Activated naive CD8-positive, alpha-beta T cell treated with anti-CD3 and anti-CD28 coated beads, Interleukin-2, amount 50 U/mL, for 16 hours (primary cell): ENCODE measurements around the gene ABCB8.
"Not testable (repeated sequence)": the region's sequence is repeated elsewhere in the genome, so short reads cannot be mapped to it uniquely, and the experiment has no call there.

Experiments used
- DNase-seq: peaks from one replicate; pipeline ENCODE4 v3.0.0-alpha.2; 2020; ENCODE audit warnings: low read depth, low spot score

Gene ABCB8

DNA sequence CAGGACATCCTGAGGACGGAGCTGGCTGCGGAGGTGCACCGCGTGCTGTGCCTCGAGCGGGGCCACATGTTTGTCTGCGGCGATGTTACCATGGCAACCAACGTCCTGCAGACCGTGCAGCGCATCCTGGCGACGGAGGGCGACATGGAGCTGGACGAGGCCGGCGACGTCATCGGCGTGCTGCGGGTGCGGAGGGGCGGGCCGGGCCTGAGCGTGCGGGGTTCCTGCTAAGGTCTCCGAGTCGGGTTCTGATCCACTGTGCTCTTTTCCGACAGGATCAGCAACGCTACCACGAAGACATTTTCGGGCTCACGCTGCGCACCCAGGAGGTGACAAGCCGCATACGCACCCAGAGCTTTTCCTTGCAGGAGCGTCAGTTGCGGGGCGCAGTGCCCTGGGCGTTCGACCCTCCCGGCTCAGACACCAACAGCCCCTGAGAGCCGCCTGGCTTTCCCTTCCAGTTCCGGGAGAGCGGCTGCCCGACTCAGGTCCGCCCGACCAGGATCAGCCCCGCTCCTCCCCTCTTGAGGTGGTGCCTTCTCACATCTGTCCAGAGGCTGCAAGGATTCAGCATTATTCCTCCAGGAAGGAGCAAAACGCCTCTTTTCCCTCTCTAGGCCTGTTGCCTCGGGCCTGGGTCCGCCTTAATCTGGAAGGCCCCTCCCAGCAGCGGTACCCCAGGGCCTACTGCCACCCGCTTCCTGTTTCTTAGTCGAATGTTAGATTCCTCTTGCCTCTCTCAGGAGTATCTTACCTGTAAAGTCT, 14.3 kb upstream of the ABCB8 start:
- DNase-seq: peak; percentile 43

DNA sequence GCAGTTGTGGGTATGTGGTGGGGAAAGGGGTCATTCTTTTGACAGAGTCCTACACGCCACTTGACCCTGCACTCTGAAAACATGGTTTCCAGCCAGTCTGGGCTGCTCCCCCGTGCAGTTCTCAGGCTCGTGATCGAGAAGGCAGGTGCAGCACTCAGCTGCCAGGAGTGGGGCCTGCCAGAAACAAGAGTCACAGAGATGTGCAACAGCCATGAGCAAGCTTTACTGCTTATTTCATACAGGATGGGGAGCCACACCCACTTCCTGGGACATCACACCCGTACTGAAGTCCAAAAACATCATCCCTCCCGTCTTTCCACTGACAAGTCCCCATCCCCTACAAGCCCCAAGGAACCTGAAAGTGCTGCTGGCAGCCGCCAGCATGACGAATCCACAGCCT, 13.3 kb upstream of the ABCB8 start:
- no peak for DNase-seq

DNA sequence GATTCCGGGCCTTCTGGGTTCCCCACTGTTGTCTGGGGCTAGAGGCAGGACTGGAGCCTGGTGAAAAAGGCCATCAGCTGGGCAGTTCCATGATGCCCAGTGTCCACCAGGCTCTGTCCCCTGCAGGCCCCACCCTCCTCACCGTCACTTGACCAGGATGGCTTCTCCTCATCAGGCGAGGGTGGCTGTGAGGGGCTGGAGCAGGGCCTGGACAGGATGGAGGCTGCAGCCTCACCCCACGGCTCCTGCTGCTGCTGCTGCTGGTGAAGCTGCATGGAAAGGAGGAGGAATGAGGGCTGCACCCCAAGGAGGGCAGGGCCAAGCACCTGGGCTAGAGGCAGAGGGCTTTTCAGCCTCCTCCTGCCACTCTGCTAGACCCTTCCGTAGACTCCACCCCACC, 12.3 kb upstream of the ABCB8 start:
- DNase-seq: no peak

DNA sequence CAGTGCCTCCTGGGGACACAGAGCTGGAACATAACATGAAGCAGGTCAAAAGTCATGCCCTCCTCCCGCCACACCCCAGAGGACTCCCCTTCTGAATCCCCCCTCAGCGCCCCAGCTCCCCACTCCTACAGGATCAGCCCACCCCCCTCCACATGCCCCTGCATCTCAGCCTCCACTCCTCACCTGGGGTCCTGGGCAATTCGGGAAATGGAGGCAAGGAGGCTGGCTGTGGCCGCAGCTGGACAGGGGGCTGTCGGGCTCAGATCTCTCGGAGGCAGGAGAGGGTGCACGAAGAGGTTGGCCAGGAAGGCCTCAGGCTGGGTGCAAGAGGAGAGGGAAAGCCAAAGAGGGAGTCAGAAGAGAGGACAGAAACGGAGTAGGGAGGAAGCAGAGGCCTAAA, 11.7 kb upstream of the ABCB8 start:
- no peak for DNase-seq

DNA sequence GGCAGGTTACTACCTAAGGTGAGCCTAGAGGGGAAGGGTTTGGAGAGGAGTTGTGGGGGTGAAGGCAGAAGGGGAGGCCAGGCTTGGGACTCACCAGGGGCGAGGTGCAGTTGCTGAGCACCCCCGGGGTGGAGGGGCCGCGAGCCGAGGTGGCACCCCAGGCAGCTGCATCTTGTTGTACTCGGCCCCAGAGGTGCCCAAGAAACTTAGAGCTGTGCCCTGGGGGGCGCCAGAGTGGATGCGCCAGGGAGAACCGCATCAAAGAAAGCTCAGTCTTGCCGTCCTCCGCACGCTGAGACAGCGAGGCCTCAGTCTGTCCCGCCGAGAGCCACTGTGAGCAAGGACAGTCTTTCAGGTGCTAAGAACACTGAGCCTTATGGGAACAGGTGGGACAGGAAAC, 11.3 kb upstream of the ABCB8 start:
- DNase-seq: no peak

DNA sequence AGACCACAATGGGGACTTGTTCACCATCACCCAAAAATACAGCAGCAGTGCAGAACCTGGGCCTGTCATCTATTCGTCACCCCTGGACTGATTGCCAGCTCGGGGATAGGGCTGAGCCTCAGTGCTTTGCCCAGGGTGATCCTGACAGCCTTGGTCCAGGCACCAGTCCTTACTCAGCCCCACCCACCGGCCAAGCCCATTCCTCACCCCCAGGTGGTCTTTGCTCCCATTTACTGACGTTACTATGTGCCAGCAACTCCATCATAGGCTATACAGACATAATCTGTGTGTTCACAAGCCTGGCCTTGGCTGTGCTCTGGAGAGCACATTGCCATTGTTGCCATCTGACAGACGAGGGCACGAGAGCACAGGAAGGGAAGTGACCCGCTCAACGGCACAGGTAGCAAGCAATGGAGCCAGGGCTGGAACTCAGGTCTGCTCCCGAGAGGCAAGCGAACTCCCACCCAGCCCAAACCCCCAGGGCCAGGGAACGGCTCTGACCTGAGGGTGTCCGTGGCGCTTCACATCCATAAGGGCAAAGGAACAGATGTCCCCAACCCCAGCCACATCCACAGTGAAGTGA, 10.8 kb upstream of the ABCB8 start:
- no peak for DNase-seq

DNA sequence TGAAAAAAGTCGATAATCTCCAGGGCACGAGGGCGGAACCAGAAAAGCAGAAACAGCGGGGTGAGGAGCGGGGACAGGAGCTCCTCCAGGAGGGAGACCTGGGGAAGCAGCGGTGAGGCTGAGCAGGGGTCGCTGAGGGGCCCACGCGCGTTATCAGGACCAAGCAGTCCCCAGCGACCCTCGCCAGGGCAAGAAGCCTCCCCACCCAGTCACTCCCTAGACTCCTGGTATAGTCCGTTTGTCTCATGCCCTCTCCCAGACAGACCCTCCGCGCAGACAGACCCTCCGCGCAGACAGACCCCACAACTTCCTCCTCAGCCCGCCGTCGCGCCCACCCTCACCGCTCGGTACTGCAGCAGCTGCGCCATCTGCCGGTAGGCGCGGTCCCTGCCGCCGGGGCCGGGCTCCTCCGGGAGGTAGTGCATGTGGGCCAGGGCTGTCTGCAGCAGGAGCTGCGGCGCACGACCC, 10.3 kb upstream of the ABCB8 start:
- peak; percentile 71 for DNase-seq

DNA sequence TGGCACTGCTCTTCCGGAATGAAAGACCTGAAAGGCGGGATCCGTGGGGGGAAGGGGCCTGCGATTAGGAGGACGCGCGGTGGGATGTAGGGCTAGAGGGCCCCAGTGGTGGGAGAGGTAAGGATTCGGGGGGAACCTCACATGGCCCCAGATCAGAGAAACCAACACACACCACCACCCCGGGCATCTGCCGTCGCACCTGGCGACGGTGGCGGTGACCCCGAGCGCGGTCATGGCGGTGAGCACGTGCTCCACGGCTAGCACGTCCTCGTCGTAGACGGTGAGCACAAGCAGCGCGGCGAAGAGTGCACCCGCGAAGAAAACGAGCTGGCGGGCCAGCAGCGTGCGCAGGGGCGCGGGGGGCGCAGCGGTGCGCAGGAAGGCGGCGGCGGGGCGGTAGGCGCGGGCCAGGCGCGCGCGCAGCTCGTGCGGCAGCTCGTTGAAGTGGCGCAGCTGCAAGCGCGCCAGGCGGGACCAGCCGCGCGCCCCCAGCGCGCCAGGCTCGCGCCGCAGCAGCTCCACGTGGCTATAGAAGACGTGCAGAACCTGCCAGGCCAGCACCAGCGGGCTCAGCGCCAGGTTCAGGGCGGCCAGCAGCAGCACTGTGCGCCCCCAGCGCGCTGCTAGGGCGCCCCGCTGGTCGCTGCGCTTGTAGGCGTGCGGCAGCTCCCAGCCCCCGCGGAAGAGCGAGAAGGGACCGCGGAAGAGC, 9.7 kb upstream of the ABCB8 start:
- no peak for DNase-seq

DNA sequence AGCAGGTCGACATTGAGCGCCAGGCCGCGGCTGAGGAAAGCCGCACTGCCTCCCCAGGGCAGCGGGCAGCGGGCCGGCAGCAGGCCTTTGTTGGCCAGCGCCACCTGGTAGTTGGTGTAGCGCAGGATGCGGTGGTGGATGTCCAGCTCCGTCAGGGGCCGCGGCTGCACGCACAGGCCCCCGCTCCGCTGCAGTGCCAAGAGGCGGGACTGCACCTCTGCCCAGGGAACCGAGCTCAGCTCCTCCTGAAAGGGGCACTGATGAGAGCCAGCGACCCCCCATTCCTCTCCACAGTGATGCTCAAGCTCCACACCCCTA, 9.2 kb upstream of the ABCB8 start:
- no peak for DNase-seq

DNA sequence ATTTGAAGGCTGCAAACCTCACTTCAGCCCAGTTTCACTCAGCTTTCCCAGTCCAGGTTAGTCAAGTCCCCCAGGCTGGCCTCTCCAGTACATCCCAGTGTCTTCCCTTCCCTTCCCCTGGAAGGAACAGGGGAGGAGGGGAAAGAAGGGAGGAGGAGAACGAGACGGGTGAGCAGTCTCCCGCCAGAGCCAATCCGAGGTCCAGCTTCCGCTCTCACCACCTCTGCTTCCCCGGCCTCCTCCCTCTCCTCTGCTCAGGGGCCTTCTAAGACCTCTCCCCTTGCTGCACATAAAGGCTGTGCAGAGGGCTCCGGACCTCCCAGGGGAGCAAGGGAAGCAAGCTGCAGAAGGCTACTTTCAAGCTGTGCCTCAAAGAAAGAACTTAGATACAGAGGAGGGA, 8.0 kb upstream of the ABCB8 start:
- DNase-seq: no peak

DNA sequence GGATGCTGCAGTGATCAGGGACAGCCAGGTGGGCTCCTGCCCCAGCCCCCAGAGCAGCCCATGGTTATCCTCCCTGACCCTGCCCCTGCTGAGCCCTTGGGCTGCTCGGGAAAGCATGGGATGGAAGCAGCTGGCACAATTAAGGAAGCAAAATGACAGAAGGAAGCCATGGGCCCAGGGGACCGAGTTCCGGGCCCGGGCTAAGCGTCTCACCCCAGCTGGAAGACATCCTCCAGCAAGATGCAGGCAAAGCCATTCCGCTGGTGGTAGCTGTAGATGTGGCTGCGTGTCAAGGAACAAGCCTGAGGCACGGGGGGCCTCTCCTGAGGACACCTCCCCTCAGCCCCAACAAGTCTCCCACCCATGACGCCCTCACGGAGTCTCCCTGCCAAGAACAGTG, 5.0 kb upstream of the ABCB8 start:
- DNase-seq: no peak

DNA sequence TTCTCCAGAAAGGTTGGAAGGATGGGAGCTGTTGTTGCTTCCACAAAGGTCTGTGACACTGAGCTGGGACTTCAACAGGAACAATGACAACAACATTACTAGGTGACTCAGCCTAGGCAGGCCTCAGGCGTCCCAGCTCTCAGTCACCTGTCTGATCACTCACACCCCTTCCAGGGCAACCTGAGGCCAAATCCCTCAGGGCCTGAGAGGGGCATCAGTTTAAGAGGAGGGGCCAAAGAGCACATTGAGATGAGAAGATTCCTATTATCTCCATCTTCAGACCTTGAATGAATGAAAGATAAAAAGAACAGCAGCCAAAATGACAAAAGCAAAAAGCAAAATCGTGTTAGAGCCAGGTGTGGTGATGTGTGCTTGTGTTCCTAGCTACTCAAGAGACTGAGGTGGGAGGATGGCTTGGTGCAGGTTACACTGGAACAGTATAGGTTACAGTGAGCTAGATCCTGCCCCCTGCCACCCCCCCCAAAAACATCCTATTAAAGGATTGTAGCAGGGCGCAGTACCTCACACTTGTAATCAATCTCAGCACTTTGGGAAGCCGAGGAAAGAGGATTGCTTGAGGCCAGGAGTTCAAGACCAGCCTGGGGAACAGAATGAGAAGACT, 3.7 kb upstream of the ABCB8 start, which contains the start of gene ATG9B:
TSS of gene ATG9B (minus strand) at position 60 of the 622 bp plus-strand sequence. CDS start 71 bp downstream, outside the sequence.
- DNase-seq: no peak

DNA sequence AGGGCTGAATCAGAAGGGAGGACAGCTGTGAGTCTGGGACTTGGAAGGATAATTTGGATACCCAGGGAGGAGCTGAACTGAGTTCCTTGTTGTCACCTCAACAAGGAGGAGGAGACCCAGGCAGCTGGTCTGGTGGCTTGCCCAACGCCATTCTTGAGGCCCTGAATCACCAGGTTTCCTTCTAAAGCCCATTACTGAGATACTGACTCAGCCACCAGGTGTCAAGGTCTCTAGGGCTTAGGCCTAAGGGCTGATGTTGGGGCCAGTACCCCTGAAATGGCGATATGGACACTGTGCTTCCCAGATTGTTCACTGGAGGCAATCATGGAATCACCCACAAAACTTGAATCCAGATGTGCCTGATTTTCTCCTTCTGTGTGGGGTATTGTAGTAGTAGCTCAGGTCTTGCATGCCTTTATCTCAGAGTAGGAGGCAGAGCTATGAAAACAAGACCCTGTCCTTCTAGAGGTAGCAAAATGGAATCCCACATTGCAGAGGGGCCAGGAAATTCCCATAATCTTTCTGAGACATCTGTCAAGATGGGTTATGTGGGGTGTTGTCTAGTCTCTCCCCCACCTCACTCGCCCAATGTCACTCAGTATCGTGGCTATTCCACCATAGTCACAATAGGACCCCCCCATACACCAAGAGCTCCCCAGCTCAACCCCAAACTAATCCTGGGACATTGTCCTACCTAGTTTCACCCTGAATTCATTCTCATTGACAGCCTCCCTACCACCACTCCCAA, 2.2 kb upstream of the ABCB8 start:
- no peak for DNase-seq

DNA sequence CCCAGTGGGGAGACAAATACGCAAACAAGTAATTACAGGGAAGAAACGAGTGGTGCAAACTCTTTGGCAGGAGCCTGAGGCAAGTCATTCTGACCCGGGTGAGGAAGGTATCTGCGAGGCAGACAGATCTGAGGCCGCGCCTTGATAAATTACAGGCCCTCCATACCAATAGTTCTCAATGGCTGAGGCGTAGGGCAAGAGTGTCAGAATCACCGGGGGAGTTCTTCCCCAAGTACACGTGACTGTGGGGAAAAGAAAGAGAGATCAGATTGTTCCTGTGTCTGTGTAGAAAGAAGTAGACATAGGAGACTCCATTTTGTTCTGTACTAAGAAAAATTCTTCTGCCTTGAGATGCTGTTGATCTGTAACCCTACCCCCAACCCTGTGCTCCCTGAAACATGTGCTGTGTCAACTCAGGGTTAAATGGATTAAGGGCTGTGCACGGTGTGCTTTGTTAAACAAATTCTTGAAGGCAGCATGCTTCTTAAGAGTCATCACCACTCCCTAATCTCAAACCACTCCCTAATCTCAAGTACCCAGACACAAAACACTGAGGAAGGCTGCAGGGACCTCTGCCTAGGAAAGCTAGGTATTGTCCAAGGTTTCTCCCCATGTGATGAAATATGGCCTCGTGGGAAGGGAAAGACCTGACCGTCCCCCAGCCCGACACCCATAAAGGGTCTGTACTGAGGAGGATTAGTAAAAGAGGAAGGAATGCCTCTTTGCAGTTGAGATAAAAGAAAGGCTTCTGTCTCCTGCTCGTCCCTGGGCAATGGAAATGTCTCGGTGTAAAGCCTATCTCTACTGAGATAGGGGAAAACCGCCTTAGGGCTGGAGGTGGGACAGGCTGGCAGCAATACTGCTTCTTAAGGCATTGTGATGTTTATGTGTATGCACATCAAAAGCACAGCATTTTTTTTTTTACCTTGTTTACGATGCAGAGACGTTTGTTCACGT, 1.2 kb upstream of the ABCB8 start:
- not testable (repeated sequence) for DNase-seq

DNA sequence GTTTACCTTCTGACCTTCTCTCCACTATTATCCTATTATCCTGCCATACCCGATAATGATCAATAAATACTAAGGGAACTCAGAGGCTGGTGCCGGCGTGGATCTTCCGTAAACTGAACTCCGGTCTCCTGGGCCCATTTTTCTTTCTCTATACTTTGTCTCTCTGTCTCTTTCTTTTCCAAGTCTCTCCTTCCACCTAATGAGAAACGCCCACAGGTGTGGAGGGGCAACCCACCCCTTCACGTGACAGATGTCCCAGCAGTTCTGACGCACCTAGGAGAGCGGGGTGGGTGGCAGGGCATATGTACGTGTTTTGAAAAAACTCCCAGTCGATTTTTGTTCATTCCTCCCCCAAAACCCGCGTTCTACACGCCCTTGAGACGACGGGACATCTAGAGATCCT, 521 bp upstream of the ABCB8 start:
- not testable (repeated sequence) for DNase-seq

DNA sequence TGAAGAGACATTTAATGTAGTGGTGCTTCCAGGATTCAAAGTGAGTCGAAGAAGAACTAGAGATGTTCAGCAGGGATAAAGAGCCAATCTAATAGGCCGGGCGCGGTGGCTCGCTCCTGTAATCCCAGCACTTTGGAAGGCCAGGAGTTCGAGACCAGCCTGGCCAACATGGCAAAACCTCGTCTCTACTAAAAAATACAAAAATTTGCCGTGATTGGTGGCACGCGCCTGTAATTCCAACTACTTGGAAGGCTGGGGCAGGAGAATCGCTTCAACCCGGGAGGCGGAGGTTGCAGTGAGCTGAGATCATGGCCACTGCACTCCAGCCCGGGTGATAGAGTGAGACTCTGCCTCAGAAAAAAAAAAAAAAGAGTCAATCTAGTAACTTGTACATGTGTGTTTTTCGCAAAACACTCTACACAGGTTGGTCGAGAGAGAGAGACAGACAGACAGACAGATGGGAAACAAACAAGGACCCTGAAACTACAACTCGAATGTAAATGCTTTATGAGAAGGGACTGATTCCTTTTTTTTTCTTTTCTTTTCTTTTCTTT, 775 bp downstream of the ABCB8 start:
- DNase-seq: no peak

DNA sequence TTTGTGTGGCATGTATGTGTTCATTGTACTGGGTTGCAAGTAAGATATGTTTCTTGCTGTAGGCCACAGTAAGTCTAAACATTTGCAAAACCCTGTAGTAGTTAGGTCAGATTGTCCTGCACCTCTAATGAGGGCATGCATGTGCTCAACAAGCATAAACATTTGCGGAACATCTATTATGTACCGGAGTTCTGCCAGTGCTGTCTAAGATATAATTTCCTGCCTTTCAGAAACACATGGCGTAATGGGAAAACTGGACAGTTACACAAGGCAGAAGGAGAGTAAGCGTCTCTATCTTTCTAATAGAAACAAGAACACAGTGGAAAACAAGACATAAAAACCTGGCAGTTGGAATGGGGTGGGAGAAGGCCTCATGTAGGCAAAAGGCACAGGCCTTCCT, 2.8 kb downstream of the ABCB8 start:
- DNase-seq: no peak

DNA sequence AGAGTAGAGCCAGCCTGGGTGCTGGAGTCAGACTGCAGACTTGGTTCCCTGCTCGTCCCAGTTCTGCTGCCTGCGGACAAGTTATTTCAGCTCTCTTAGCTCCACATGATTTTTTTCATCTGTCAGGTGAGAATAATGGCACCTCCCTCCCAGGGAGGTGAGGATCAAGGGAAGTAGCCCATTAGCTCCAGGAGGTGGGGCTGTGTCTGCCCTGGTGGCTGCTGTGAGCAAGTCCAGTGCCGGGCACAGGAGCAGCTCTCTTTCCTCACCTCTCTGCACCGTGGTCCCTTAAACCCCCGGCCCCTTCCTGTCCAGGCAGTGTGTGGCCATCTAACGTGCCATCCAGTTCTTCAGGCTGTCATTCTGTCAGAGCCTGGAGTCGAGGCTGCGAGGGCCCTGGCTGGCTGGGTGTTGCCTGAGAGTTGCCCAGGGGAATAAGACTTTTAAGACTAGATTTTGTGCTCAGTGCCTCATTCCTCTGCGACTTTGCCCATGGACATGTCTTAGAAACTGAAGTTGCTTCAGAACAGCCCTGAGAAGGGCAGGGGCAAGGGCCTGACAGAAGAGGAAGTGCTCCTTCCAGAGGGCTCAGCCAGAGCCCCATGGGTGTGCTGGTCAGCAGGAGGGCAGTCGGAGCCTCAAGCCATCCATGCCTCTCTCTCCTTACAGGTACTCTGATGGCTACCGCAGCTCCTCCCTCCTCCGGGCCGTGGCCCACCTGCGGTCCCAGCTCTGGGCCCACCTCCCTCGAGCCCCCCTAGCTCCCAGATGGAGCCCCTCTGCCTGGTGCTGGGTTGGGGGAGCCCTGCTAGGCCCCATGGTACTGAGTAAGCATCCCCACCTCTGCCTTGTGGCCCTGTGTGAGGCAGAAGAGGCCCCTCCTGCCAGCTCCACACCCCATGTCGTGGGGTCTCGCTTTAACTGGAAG, 5.0 kb downstream of the ABCB8 start:
- DNase-seq: no peak

DNA sequence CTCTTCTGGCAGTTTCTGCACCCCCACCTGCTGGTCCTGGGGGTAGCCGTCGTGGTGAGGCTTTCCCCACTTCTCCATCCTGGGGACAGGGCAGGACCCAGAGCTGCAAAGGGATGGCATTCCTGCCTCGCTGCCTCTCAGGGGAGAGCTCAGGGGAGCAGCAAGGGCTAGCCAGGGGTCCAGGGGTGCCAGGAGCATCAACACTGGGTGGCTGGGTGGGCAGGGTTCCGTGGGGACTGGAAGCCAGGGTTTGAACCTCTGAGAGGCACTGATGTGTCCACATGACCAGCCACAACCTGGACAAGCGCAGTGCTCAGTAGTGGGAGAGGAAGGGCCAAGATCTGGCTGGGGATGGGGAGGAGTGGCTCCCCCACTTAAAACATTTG, 5.6 kb downstream of the ABCB8 start:
- no peak for DNase-seq
